ENCODE data around the gene TCN1.

TCN1 gene

GRCh38 chr11:59878575-59878974, 12.3 kb upstream of the TCN1 start, which contains the start of gene OOSP3:
TSS of gene OOSP3 (plus strand) at chr11:59878782. CDS start at chr11:59878809, 27 bp downstream.
- POLR2A ChIA-PET: no interaction called here
- CTCF ChIA-PET: no interaction called here
- no peak for TF ChIP-seq HDGF (IDR thresholded peaks at IDR 0.05; ENCODE audit: borderline replicate concordance)
- no peak for DNase-seq (ENCODE audit: extremely low spot score)

- no peak for DNase-seq (ENCODE audit: extremely low spot score)
- CTCF ChIA-PET: no interaction called here
- no peak for TF ChIP-seq SUZ12 (IDR thresholded peaks at IDR 0.05)
- TF ChIP-seq CTBP1 (IDR thresholded peaks at IDR 0.05; ENCODE audit: borderline replicate concordance): no peak
- TF ChIP-seq SP1 (IDR thresholded peaks at IDR 0.05): no peak
- no peak for TF ChIP-seq ARNT (IDR thresholded peaks at IDR 0.05)
- TF ChIP-seq FOXM1 (IDR thresholded peaks at IDR 0.05; ENCODE audit: borderline replicate concordance): no peak
- no peak for TF ChIP-seq FOXA1 (IDR thresholded peaks at IDR 0.05)
- no peak for TF ChIP-seq TARDBP (IDR thresholded peaks at IDR 0.05)
- no peak for TF ChIP-seq ELF4 (IDR thresholded peaks at IDR 0.05)
- TF ChIP-seq NFRKB (IDR thresholded peaks at IDR 0.05): no peak
- no peak for TF ChIP-seq ZNF384 (IDR thresholded peaks at IDR 0.05)
- TF ChIP-seq L3MBTL2 (conservative IDR thresholded peaks at IDR 0.05): no peak
- TF ChIP-seq FOXK2 (IDR thresholded peaks at IDR 0.05): no peak
- TF ChIP-seq BHLHE40 (IDR thresholded peaks at IDR 0.05; ENCODE audit: borderline replicate concordance): no peak
- TF ChIP-seq PKNOX1 (IDR thresholded peaks at IDR 0.05): no peak
- TF ChIP-seq LEF1 (IDR thresholded peaks at IDR 0.05; ENCODE audit: borderline replicate concordance): no peak
- no peak for TF ChIP-seq HDGF (IDR thresholded peaks at IDR 0.05; ENCODE audit: borderline replicate concordance)
- POLR2A ChIA-PET: no interaction called here
Measured at GRCh38 chr11:59877784-59878183, 11.5 kb upstream of the TCN1 start.

GRCh38 chr11:59877325-59877724, 11.0 kb upstream of the TCN1 start:
- POLR2A ChIA-PET: no interaction called here
- CTCF ChIA-PET: no interaction called here
- TF ChIP-seq L3MBTL2 (conservative IDR thresholded peaks at IDR 0.05) (no peak), TARDBP (IDR thresholded peaks at IDR 0.05) (no peak), FOXK2 (IDR thresholded peaks at IDR 0.05) (no peak), CTBP1 (IDR thresholded peaks at IDR 0.05; ENCODE audit: borderline replicate concordance) (no peak), LEF1 (IDR thresholded peaks at IDR 0.05; ENCODE audit: borderline replicate concordance) (no peak), HDGF (IDR thresholded peaks at IDR 0.05; ENCODE audit: borderline replicate concordance) (no peak), FOXM1 (IDR thresholded peaks at IDR 0.05; ENCODE audit: borderline replicate concordance) (no peak), BHLHE40 (IDR thresholded peaks at IDR 0.05; ENCODE audit: borderline replicate concordance) (no peak)
- DNase-seq (ENCODE audit: extremely low spot score): no peak

- POLR2A ChIA-PET: no interaction called here
- TF ChIP-seq LEF1 (IDR thresholded peaks at IDR 0.05; ENCODE audit: borderline replicate concordance) (no peak), SUZ12 (IDR thresholded peaks at IDR 0.05) (no peak), HDGF (IDR thresholded peaks at IDR 0.05; ENCODE audit: borderline replicate concordance) (no peak), ZNF384 (IDR thresholded peaks at IDR 0.05) (no peak), SP1 (IDR thresholded peaks at IDR 0.05) (no peak), ELF4 (IDR thresholded peaks at IDR 0.05) (no peak), BHLHE40 (IDR thresholded peaks at IDR 0.05; ENCODE audit: borderline replicate concordance) (no peak)
- CTCF ChIA-PET: no interaction called here
- no peak for DNase-seq (ENCODE audit: extremely low spot score)
Measured at GRCh38 chr11:59875856-59876519, 9.7 kb upstream of the TCN1 start.

GRCh38 chr11:59872076-59872475, 5.8 kb upstream of the TCN1 start:
- TF ChIP-seq ELF4 (IDR thresholded peaks at IDR 0.05) (no peak), NFRKB (IDR thresholded peaks at IDR 0.05) (no peak), TARDBP (IDR thresholded peaks at IDR 0.05) (no peak), FOXA1 (IDR thresholded peaks at IDR 0.05) (no peak), LEF1 (IDR thresholded peaks at IDR 0.05; ENCODE audit: borderline replicate concordance) (no peak), ZNF384 (IDR thresholded peaks at IDR 0.05) (no peak), SP1 (IDR thresholded peaks at IDR 0.05) (no peak), HDGF (IDR thresholded peaks at IDR 0.05; ENCODE audit: borderline replicate concordance) (no peak), SUZ12 (IDR thresholded peaks at IDR 0.05) (no peak), ARNT (IDR thresholded peaks at IDR 0.05) (no peak), FOXK2 (IDR thresholded peaks at IDR 0.05) (no peak), FOXM1 (IDR thresholded peaks at IDR 0.05; ENCODE audit: borderline replicate concordance) (no peak), L3MBTL2 (conservative IDR thresholded peaks at IDR 0.05) (no peak), PKNOX1 (IDR thresholded peaks at IDR 0.05) (no peak), CTBP1 (IDR thresholded peaks at IDR 0.05; ENCODE audit: borderline replicate concordance) (no peak), BHLHE40 (IDR thresholded peaks at IDR 0.05; ENCODE audit: borderline replicate concordance) (no peak)
- DNase-seq (ENCODE audit: extremely low spot score): no peak
- ChIA-PET CTCF (no interaction called here), POLR2A (no interaction called here)

GRCh38 chr11:59867946-59868345, 1.7 kb upstream of the TCN1 start:
- ChIA-PET CTCF (no interaction called here), POLR2A (no interaction called here)
- no peak for DNase-seq (ENCODE audit: extremely low spot score)
- TF ChIP-seq SUZ12 (IDR thresholded peaks at IDR 0.05): no peak
- TF ChIP-seq ELF4 (IDR thresholded peaks at IDR 0.05): no peak
- no peak for TF ChIP-seq HDGF (IDR thresholded peaks at IDR 0.05; ENCODE audit: borderline replicate concordance)
- TF ChIP-seq FOXA1 (IDR thresholded peaks at IDR 0.05): no peak
- TF ChIP-seq CTBP1 (IDR thresholded peaks at IDR 0.05; ENCODE audit: borderline replicate concordance): no peak
- no peak for TF ChIP-seq ARNT (IDR thresholded peaks at IDR 0.05)
- TF ChIP-seq PKNOX1 (IDR thresholded peaks at IDR 0.05): no peak
- no peak for TF ChIP-seq ZNF384 (IDR thresholded peaks at IDR 0.05)
- TF ChIP-seq L3MBTL2 (conservative IDR thresholded peaks at IDR 0.05): no peak
- TF ChIP-seq NFRKB (IDR thresholded peaks at IDR 0.05): no peak
- no peak for TF ChIP-seq FOXK2 (IDR thresholded peaks at IDR 0.05)
- TF ChIP-seq TARDBP (IDR thresholded peaks at IDR 0.05): no peak
- no peak for TF ChIP-seq LEF1 (IDR thresholded peaks at IDR 0.05; ENCODE audit: borderline replicate concordance)
- no peak for TF ChIP-seq FOXM1 (IDR thresholded peaks at IDR 0.05; ENCODE audit: borderline replicate concordance)
- no peak for TF ChIP-seq SP1 (IDR thresholded peaks at IDR 0.05)
- no peak for TF ChIP-seq BHLHE40 (IDR thresholded peaks at IDR 0.05; ENCODE audit: borderline replicate concordance)

All from HEK293T (cell line).